ENCODE results near the gene CC2D2A. TPM values are rescaled to one million over a fixed set of nuclear protein-coding genes. Genes with fewer than 3 reads are reported as not detected.

The CC2D2A gene
- total and polyA plus RNA-seq, 2 of the 13 experiments (the other 11 are each of a cell fraction or from before 2014, with no cell fraction given), result 4.2 to 7.2 TPM

GRCh38 chr4:15600176-15600575 lies 130.5 kb downstream of the CC2D2A start:
- H3K27ac ChIP-seq (ENCODE audit: extremely low read length, insufficient read depth, low read length), result no peak overlapping the region
- WGBS (ENCODE audit: low lambda C conversion rate), result 89% methylated on average over 3 of the region's 3 CpGs
- no peaks in the 10 kb centered on the region for H3K27me3 ChIP-seq (ENCODE audit: control insufficient read depth in 1 of 2, insufficient read depth in 2 of 2, low read length in 2 of 2)
- no peak overlapping the region for H3K4me3 ChIP-seq (replicated peaks in 1 of 3; ENCODE audit: insufficient read depth in 1 of 3, low read depth in 2 of 3, low read length in 3 of 3)
- H3K79me2 ChIP-seq (ENCODE audit: insufficient read depth, low read length), result no peaks in the 10 kb centered on the region
- in situ Hi-C loops (cut with HindIII; ENCODE audit: extremely low pct_ligation_motif_present, low pct_unique_long_range_greater_than_20kb) (no loop called here), intact Hi-C loops (cut with micrococcal nuclease; ENCODE audit: unreplicated experiment) (no loop called here)
- no TSS peak for BruUV-seq (replicated peaks)
- ATAC-seq (no peak), FAIRE-seq (no peak), DNase-seq (ENCODE audit: low spot score) (no peak)
- no peak for TF ChIP-seq MATR3 (CRISPR knock-in tag; IDR thresholded peaks at IDR 0.05)
- TF ChIP-seq ZNF383 (CRISPR knock-in tag; IDR thresholded peaks at IDR 0.05; ENCODE audit: borderline replicate concordance), result no peak
- no peak for TF ChIP-seq IKZF4 (CRISPR knock-in tag; IDR thresholded peaks at IDR 0.05; ENCODE audit: borderline replicate concordance, low read depth, not compliant biosample characterization)
- no peak for TF ChIP-seq ELF3 (CRISPR knock-in tag; IDR thresholded peaks at IDR 0.05)
- TF ChIP-seq ZMYM4 (CRISPR knock-in tag; IDR thresholded peaks at IDR 0.05), result no peak
- TF ChIP-seq KLF15 (CRISPR knock-in tag; IDR thresholded peaks at IDR 0.05; ENCODE audit: borderline replicate concordance), result no peak
- no peak for TF ChIP-seq ZNF263 (CRISPR knock-in tag; IDR thresholded peaks at IDR 0.05)
- no peak for TF ChIP-seq NCOA1 (CRISPR knock-in tag; IDR thresholded peaks at IDR 0.05)
- no peak for TF ChIP-seq ZNF800 (CRISPR knock-in tag; IDR thresholded peaks at IDR 0.05)
- H3K4me1 ChIP-seq (ENCODE audit: insufficient read depth, low read length), result no peaks in the 10 kb centered on the region
- no peak overlapping the region for H2AFZ ChIP-seq (ENCODE audit: low read length)
- H3K9me3 ChIP-seq (ENCODE audit: low read length), result no peaks in the 10 kb centered on the region
- H3K4me2 ChIP-seq (ENCODE audit: low read depth, low read length), result no peak overlapping the region
- CTCF ChIA-PET (ENCODE audit: low intra/inter-chr PET ratio, low total read pairs), result no interaction called here
- H3K9ac ChIP-seq (ENCODE audit: insufficient read depth, low read depth, low read length), result no peak overlapping the region
- H4K20me1 ChIP-seq (ENCODE audit: insufficient read depth, low read length), result no peaks in the 10 kb centered on the region
- POLR2A ChIA-PET, result no interaction called here
- peaks cover 4 to 8% of the 10 kb centered on the region in 2 experiments; a peak in 3 of 5 replicates for H3K36me3 ChIP-seq (replicated peaks in 1 of 2; ENCODE audit: control insufficient read depth in 1 of 2, insufficient read depth in 2 of 2, low read length in 2 of 2)
